Measurements from ENCODE around the gene PPP1R3G. TPM values are rescaled to one million over a fixed set of nuclear protein-coding genes. Genes with fewer than 3 reads are reported as not detected.

Gene PPP1R3G
- total RNA-seq (10 to 100 TPM in 5 of 9 donors, 1 to 10 TPM in 4; 2.3 to 17.1 (median 13.9) TPM), polyA plus RNA-seq (1 to 10 TPM; 1.2 to 2.1 (median 1.6) TPM)
- long read RNA-seq, donor 1, full-length matches to known transcripts, result 10 of 10 reads
- long read RNA-seq, donor 1, partial matches to known transcripts, result 0 of 10 reads
- long read RNA-seq, donor 1, other reads (novel, unspliced or antisense), result 0 of 10 reads
- long read RNA-seq, donor 2, full-length matches to known transcripts, result 3 of 3 reads
- long read RNA-seq, donor 2, partial matches to known transcripts, result 0 of 3 reads
- long read RNA-seq, donor 2, other reads (novel, unspliced or antisense), result 0 of 3 reads
- long read RNA-seq, donor 3, full-length matches to known transcripts, result 4 of 84 reads
- long read RNA-seq, donor 3, partial matches to known transcripts, result 0 of 84 reads
- long read RNA-seq, donor 3, other reads (novel, unspliced or antisense), result 80 of 84 reads
- long read RNA-seq, donor 4, full-length matches to known transcripts, result 12 of 12 reads
- long read RNA-seq, donor 4, partial matches to known transcripts, result 0 of 12 reads
- long read RNA-seq, donor 4, other reads (novel, unspliced or antisense), result 0 of 12 reads
- long read RNA-seq, donor 5, full-length matches to known transcripts, result 103 of 103 reads
- long read RNA-seq, donor 5, partial matches to known transcripts, result 0 of 103 reads
- long read RNA-seq, donor 5, other reads (novel, unspliced or antisense), result 0 of 103 reads
- long read RNA-seq, donor 6, full-length matches to known transcripts, result 6 of 6 reads
- long read RNA-seq, donor 6, partial matches to known transcripts, result 0 of 6 reads
- long read RNA-seq, donor 6, other reads (novel, unspliced or antisense), result 0 of 6 reads
- long read RNA-seq, donor 7, full-length matches to known transcripts, result 3 of 3 reads
- long read RNA-seq, donor 7, partial matches to known transcripts, result 0 of 3 reads
- long read RNA-seq, donor 7, other reads (novel, unspliced or antisense), result 0 of 3 reads
- long read RNA-seq, donor 8, full-length matches to known transcripts, result 3 of 3 reads
- long read RNA-seq, donor 8, partial matches to known transcripts, result 0 of 3 reads
- long read RNA-seq, donor 8, other reads (novel, unspliced or antisense), result 0 of 3 reads
- long read RNA-seq, donor 9, full-length matches to known transcripts, result 4 of 71 reads
- long read RNA-seq, donor 9, partial matches to known transcripts, result 0 of 71 reads
- long read RNA-seq, donor 9, other reads (novel, unspliced or antisense), result 67 of 71 reads
- long read RNA-seq, donor 10, full-length matches to known transcripts, result 9 of 9 reads
- long read RNA-seq, donor 10, partial matches to known transcripts, result 0 of 9 reads
- long read RNA-seq, donor 10, other reads (novel, unspliced or antisense), result 0 of 9 reads

DNA sequence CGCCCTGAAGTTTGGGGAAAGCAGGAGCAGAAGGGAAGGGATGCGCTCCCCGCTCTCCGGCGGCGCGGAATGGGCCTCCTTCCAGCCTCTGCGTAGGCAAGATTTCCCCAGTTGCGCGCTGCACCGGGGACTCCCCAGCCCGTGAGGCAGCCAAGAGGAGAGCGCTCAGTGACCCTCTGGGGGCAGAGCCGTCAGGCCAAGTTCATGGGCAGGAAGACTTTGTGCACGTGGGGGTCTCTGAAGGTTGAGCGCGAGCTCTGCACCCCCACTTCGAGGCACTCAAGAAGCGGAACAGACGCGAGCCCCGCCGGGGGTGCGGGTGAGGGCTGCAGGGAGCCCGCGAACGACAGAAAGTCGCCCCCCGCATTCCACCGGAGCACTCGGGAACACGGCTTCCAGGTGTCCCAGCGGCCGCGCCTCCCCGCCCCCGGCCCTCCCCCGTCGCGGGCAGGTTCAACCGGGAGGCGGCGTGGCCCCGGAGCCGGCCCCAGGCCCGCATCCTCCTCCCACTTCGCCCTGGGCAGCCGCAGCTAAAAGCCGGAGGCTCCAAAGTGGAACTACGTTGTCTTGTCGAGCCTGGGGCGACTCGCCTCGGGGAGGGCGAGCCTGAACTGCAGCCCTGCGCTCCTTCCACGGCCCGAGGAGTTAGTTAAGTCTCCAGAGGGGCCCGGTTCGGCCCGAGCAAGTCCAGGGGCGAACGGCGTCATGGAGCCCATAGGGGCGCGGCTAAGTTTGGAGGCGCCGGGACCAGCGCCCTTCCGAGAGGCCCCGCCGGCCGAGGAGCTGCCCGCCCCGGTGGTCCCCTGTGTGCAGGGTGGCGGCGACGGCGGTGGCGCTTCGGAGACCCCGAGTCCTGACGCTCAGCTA, at the start of gene PPP1R3G:
Gene PPP1R3G (plus strand): TSS at position 561 of the 867 bp plus-strand sequence. CDS start 145 bp downstream, at position 706.
- WGBS, 4 donors, result 0 to 2% (median 1%) methylated on average over 7 to 83 of the region's 83 CpGs
- TF ChIP-seq, protein P1, sequence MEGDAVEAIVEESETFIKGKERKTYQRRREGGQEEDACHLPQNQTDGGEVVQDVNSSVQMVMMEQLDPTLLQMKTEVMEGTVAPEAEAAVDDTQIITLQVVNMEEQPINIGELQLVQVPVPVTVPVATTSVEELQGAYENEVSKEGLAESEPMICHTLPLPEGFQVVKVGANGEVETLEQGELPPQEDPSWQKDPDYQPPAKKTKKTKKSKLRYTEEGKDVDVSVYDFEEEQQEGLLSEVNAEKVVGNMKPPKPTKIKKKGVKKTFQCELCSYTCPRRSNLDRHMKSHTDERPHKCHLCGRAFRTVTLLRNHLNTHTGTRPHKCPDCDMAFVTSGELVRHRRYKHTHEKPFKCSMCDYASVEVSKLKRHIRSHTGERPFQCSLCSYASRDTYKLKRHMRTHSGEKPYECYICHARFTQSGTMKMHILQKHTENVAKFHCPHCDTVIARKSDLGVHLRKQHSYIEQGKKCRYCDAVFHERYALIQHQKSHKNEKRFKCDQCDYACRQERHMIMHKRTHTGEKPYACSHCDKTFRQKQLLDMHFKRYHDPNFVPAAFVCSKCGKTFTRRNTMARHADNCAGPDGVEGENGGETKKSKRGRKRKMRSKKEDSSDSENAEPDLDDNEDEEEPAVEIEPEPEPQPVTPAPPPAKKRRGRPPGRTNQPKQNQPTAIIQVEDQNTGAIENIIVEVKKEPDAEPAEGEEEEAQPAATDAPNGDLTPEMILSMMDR (IDR thresholded peaks at IDR 0.05), result no peak
- TF ChIP-seq POLR2A (IDR thresholded peaks at IDR 0.05), result peak in 1 of 2 donors; percentile 70
- no peaks in the 10 kb centered on the region for H3K27me3 ChIP-seq
- peak within 1 kb of the TSS; percentile 87 to 98 (median 92) for H3K27ac ChIP-seq
- intact Hi-C loops (cut with DNase I), result no loop called here
- no peaks in the 10 kb centered on the region for H3K9me3 ChIP-seq (replicated peaks in 1 of 3)
- H3K4me3 ChIP-seq, result peak within 1 kb of the TSS; percentile 5 to 75 (median 36)
- DNase-seq, result peak; percentile 65 to 80 (median 78)
- peaks cover 26 to 46% of the 10 kb centered on the region in 2 donors for H3K4me1 ChIP-seq (replicated peaks in 1 of 2)
- H3K36me3 ChIP-seq (replicated peaks in 1 of 2), result no peaks in the 10 kb centered on the region

DNA sequence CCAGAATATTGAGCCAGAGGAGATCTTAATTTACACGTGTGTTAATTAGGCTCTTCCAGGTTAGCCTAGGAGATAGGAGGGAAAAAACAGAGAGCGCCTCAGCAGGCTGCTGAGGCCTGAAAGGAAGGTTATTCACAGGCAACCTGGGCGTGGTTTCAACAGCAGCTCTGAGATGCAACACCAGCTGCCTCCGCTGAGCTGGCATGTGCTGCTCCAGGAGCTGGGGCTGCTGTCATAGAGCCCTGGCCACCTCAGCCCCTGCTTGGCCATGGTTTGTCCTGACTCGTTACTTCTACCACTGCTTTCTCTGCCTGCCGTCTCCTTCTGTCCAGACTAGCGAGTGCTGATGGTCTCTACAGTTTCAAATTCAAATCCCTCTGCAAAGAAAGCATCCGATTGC, 48.9 kb upstream of the PPP1R3G start:
- peak in 4 of 7 donors; percentile 35 to 67 (median 50) for DNase-seq
- intact Hi-C loops (cut with DNase I), result no loop called here
- H3K4me3 ChIP-seq, result no peak overlapping the region
- H3K27me3 ChIP-seq, result no peaks in the 10 kb centered on the region
- H3K4me1 ChIP-seq (replicated peaks in 1 of 2), result no peaks in the 10 kb centered on the region
- TF ChIP-seq POLR2A (IDR thresholded peaks at IDR 0.05), result no peak
- TF ChIP-seq, protein P1 (IDR thresholded peaks at IDR 0.05), result no peak
- no peak overlapping the region for H3K27ac ChIP-seq
- H3K36me3 ChIP-seq (replicated peaks in 1 of 2), result no peaks in the 10 kb centered on the region
- H3K9me3 ChIP-seq (replicated peaks in 1 of 3), result no peaks in the 10 kb centered on the region
- 72 to 78% (median 75%) methylated on average over 8 of the region's 8 CpGs for WGBS, 4 donors

DNA sequence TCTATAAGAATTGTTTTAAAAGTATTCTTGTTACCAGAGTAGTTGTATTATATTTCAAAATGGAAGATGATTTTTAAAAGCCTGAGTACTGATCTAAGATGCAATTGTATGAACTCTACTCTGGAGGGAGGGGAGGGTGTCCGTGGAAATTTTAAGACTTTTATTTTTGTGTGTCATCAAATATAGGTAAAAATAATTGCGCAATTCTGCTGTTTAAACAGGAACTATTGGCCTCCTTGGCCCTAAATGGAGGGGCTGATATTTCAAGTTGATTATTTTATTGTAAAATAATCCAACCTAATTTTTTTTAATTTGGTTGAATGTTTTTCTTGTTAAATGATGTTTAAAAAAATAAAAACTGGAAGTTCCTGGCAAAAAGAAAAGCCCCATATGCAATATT, 43.2 kb upstream of the PPP1R3G start:
- Histone ChIP-seq H3K27me3 (no peaks in the 10 kb centered on the region), H3K4me3 (no peak overlapping the region), H3K36me3 (replicated peaks in 1 of 2) (no peaks in the 10 kb centered on the region), H3K4me1 (replicated peaks in 1 of 2) (no peaks in the 10 kb centered on the region), H3K9me3 (replicated peaks in 1 of 3) (no peaks in the 10 kb centered on the region), H3K27ac (no peak overlapping the region)
- no peak for DNase-seq
- 41 to 68% (median 45%) methylated on average over 2 of the region's 2 CpGs for WGBS, 4 donors
- intact Hi-C loops (cut with DNase I), result no loop called here
- no peak for TF ChIP-seq POLR2A (IDR thresholded peaks at IDR 0.05)
- TF ChIP-seq, protein P1 (IDR thresholded peaks at IDR 0.05), result no peak

Measured in adrenal gland (tissue), 19 donors.